ENCODE measurements around the gene MSI2.
A peak's percentile ranks its signal among the peaks of the same experiment; 100 is the strongest.

Gene MSI2

DNA sequence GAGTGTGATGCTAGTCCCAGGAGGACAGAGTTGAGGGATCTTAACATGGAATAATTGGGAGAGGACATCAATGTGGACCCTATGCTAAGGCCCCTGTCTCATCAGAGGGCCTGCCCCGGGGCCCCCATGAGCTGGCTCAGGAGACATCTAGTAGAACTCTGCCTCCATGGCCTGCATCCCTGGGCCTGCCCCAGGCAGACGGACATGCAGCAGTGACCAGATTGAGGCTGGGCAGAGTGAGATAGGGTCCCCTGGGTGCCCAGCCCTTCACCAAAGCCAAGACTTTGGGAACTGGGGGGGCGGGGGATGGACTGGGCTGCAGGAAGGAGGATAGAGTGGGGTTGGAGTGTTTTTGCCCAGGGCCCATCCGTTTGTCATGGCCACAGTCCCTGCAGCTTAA, 373.6 kb downstream of the MSI2 start:
- intact Hi-C loops (cut with DNase I) = no loop called here
- DNase-seq = no peak

GRCh38 chr17:57630736-57631135, 374.4 kb downstream of the MSI2 start:
- intact Hi-C loops (cut with DNase I) = no loop called here
- DNase-seq = no peak

GRCh38 chr17:57631871-57632270, 375.5 kb downstream of the MSI2 start:
- intact Hi-C loops (cut with DNase I) = no loop called here
- no peak for DNase-seq

DNA sequence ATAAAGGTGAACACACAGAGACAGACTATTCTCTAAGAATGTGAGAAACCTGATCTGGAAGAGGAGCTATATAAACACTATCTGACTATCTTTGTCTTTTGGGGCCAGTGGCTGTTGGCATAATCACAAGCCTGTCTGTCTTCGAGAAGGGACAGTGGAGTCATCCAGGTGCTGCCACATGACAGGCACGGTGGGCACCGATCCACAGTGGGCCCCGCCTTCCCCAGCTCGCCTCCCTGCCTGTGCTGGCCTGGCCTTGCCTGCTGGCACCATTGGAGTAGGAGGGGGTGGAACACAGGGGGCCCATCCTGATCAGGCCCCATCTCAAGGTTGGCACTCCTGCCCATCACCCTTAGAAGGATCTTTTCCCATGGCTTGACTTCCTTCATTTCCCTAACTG, 376.0 kb downstream of the MSI2 start:
- DNase-seq = no peak
- intact Hi-C loops (cut with DNase I) = no loop called here

DNA sequence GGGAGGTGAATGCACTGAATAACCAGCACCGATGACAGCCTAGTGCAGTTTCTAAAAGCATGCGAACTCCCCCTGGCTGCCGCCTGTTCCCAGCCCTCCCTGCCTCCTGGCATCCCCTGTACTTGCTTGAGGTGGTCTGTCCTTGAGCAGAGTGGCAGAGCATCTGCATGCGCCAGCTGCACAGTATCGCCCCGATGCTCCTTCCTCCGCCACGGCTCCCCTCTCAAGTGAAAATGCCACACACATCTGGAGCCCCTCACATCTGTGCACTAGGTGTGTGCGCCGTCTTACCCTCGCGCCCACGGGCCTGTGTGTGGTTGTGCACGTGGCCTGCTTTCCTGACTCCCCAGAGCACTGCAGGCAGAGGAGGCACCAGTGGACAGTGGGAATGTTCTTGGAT, 376.9 kb downstream of the MSI2 start:
- intact Hi-C loops (cut with DNase I) = no loop called here
- no peak for DNase-seq

- intact Hi-C loops (cut with DNase I) = no loop called here
Measured at GRCh38 chr17:57634713-57635465, 378.6 kb downstream of the MSI2 start.

DNA sequence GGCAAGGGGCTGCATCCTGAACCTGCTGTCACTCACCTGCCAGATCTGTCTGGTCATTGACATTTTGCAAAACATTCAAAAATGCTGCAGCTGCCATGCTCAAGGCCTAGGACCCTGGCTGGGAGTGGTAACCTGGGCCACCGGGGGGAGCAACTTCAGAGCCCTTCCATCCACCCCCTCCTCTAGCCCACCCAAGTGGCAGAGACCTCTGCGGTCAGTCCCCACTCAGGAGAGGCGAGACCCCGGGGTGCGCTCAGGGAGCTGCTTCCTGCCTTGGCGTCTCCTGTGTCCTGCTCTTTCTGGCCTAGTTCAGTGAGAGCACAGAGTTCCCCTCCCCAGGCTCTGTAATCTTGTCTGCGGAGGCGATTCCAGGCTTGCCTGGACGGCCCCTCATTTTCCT, 380.0 kb downstream of the MSI2 start:
- no peak for DNase-seq
- intact Hi-C loops (cut with DNase I) = no loop called here

More at GRCh38 chr17:57634713-57635465, 378.6 kb downstream of the MSI2 start:
- DNase-seq = no peak

DNA sequence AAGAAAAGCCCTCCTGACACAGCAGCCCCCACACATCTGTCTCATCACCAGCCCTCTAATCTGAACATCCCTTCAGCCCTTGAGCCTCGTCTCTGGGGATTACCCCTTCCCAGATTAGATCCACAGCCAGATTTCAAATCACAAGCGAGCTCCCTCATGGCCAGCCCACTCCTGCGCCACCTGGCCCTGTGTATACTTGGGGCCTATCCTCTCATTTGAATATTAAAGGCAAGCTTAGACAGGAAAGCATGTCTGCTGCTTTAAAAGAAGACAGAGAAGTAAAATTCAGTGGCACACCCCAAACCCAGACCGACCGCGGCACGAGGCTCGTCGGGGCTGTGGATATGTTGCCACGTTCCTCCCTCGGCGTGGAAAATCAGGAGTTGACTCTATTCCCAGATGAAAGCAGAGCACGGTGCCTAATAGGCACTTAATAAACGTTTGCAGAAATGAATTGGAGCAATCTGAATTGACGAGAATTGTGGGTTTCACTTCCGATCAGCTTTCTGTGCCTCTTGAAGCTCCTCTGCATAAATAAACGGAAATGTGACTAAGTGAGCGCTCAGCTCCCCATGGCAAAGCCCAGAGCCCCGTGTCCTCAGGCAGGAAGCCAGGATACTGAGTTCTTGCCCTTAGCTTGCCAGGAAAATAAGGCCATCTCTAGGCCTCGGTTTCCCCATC, 380.8 kb downstream of the MSI2 start:
- peak in 2 of 42 donors; percentile 42 to 78 for DNase-seq
- intact Hi-C loops (cut with DNase I) = no loop called here

DNA sequence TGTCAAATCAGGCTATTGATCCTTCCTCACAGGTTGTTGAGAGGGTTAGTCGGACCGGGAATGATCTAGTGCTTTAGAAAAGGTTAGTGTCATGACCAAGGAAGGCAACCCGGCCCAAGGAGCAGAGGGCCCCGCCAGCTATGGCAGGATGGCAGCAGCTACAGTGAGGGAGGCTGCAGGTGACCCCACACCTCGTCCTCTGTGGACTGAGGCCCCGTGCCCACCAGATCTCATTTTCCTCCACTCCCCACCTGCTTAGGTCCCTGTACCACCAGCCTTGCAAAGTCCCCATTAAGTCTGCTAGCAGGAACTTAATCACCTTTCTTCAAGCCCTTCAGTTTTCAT, 381.3 kb downstream of the MSI2 start:
- intact Hi-C loops (cut with DNase I) = no loop called here
- no peak for DNase-seq

GRCh38 chr17:57638284-57638683, 382.0 kb downstream of the MSI2 start:
- intact Hi-C loops (cut with DNase I) = no loop called here

DNA sequence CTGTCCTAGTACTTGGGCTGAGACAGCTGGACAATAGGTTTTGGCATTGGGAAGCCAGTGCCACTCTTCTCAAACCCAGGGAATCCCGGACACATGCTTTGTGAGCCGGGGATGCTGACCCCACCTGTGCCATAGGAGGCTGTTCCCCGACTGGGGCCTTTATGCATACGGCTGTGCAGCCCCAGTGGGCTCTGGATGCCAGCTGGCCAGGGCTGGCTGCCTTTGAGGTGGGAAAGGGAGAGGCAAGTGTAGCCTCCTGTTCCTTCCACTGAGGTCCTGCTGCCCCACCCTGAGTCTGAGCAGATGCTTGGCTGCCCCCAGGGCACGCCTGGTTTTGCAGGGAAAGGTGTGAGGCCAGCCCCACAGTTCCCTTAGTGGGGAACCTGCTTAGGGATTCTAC, 383.1 kb downstream of the MSI2 start:
- intact Hi-C loops (cut with DNase I) = no loop called here
- DNase-seq = no peak

More at GRCh38 chr17:57638284-57638683, 382.0 kb downstream of the MSI2 start:
- no peak for DNase-seq

- DNase-seq = no peak
- intact Hi-C loops (cut with DNase I) = no loop called here
Measured at GRCh38 chr17:57640079-57640478, 383.8 kb downstream of the MSI2 start.

- no peak for DNase-seq
- intact Hi-C loops (cut with DNase I) = no loop called here
Measured at GRCh38 chr17:57641761-57642160, 385.4 kb downstream of the MSI2 start.

GRCh38 chr17:57643062-57643461, 386.7 kb downstream of the MSI2 start:
- no peak for DNase-seq
- intact Hi-C loops (cut with DNase I) = no loop called here

GRCh38 chr17:57644326-57644725, 388.0 kb downstream of the MSI2 start:
- intact Hi-C loops (cut with DNase I) = no loop called here
- no peak for DNase-seq

- intact Hi-C loops (cut with DNase I) = no loop called here
- DNase-seq = no peak
Measured at GRCh38 chr17:57645950-57646665, 389.8 kb downstream of the MSI2 start.

DNA sequence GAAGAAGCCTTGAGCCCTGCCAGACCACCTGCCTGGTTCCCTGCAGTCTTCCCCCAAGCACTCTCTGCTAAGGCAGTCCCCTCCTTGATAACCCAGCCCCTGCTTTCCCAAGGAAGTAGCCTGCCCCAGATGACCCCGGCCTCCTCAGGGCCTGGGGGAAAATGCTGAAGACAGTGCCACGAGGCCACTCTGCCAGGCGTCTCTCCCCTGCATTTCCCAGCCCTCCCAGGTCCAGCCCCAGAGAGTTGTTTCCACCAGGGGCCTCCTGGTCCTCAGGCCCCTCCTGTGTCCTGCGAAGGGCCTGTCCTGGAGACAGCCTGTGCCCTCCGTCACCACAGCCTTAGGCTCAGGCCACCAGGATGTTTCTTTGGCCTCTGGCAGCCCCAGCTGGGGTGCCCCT, 392.4 kb downstream of the MSI2 start:
- DNase-seq = no peak
- intact Hi-C loops (cut with DNase I) = no loop called here

- intact Hi-C loops (cut with DNase I) = no loop called here
Measured at GRCh38 chr17:57649191-57649590, 392.9 kb downstream of the MSI2 start.

GRCh38 chr17:57649731-57650484, 393.6 kb downstream of the MSI2 start:
- intact Hi-C loops (cut with DNase I) = no loop called here
- peak in 19 of 42 donors; percentile 19 to 79 (median 47) for DNase-seq

More at GRCh38 chr17:57649191-57649590, 392.9 kb downstream of the MSI2 start:
- no peak for DNase-seq

DNA sequence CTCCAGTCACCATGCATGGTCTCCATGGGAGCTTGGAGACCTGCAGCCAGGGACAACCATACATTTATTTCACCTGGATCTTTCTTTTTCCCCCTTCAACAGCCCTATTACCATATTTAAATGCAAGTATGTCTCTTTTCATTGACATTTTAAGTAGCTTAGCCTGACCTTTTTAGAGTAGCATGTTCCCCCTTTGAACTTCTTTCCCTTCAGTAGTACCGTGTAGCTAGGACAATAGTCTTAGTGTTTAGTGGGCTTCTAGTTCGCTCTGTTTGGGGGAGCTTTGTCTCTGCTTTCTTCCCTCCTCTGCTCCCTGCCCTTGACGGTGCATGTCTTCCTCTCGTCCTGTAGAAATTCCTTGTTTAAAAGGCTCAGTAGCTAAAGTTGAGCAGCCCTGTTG, 394.2 kb downstream of the MSI2 start:
- intact Hi-C loops (cut with DNase I) = no loop called here
- no peak for DNase-seq
